Measurements from ENCODE around the gene FCRL2. TPM values are rescaled to one million over a fixed set of nuclear protein-coding genes. Genes with fewer than 3 reads are reported as not detected.

FCRL2 gene
- total RNA-seq, 1 experiment from 2014 or later, result not detected

DNA sequence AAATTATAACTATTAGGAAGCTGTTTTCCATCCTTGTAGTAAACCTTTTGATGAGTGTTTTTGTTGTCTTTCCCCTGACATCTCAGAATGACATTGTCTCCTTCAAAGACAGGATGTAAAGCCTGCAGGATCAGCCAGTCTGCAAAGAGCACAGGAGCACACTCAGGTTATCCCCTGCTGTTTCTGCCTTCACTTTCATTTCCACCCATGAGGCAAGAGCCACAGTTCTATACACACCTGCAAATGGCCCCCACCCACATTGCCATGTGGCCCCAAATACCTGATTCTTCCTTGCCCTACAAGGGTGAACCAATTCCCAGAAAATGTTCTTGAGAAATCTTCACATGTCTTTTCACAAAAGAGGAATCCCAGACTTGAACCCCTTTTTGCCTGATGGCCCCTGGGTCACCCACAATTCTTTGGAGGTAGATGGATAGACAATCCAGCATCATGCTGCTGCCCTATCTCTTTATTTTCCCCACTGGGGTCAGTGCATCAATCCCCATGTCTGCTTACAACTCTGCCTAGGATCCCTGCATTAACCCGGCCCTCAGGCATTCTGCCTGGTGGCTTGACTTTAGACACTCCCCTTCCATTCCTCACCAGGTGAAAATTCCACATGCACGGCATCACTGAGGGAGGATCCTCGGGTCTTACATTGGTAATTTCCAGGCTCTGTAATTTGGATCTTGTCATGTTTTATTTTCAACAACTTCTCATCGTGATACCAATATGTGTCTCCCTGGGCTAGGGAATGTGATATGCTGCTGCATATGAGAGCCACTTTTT, 79.0 kb downstream of the FCRL2 start:
- DNase-seq (ENCODE audit: low spot score), result no peak
- in situ Hi-C loops (cut with HindIII; ENCODE audit: low sequenced_read_pairs), result no loop called here

DNA sequence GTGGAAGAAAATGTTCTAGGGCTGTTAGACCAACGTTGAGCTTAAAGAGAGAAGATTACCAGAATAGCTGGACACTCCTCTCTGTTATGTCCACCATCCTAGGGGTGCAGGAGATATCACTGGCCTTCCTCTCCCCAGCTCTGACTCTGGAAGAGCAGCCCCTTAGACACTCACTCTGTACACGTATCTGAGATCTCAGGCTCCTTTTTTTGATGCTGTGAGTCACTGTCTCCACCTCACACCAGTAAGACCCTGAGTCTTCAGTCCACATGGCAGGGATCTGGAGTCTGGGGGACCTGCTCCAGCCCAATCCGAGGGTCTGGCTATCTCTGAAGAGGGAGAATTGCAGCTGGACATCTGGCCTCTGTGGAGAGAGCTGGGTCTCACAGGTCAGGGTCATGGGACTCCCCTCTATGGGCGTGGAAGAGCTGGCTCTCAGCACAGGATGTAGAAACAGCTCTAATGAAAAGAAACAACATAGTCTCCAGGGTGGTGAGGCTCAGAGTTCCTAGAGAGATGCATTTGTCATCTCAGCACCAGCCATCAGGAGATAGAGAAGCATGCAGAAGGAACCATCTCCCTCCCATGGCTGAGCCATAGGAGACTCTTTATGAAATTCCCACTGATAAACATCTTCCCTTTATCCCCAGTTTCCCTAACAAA, 79.8 kb downstream of the FCRL2 start:
- in situ Hi-C loops (cut with HindIII; ENCODE audit: low sequenced_read_pairs), result no loop called here
- DNase-seq (ENCODE audit: low spot score), result no peak

Other genes starting within 250 kb of the FCRL2 start
- gene FCRL5, start 224.6 kb downstream of the FCRL2 start, total RNA-seq (2014; rRNA removed; shearing (Covaris generic)), result not detected in 2 replicates
- not detected in 2 replicates for gene FCRL4, start 179.0 kb downstream of the FCRL2 start, total RNA-seq (2014; rRNA removed; shearing (Covaris generic))
- not detected in 2 replicates for gene FCRL3, start 76.4 kb downstream of the FCRL2 start, total RNA-seq (2014; rRNA removed; shearing (Covaris generic))
- gene FCRL1, start 43.0 kb upstream of the FCRL2 start, total RNA-seq (2014; rRNA removed; shearing (Covaris generic)), result not detected in 2 replicates
- not detected in 2 replicates for gene CD5L, start 64.7 kb upstream of the FCRL2 start, total RNA-seq (2014; rRNA removed; shearing (Covaris generic))
- 29.9 and 31.1 TPM in 2 replicates for gene KIRREL1, start 216.5 kb upstream of the FCRL2 start, total RNA-seq (2014; rRNA removed; shearing (Covaris generic))